ENCODE results near the gene MAFB.

MAFB gene

DNA sequence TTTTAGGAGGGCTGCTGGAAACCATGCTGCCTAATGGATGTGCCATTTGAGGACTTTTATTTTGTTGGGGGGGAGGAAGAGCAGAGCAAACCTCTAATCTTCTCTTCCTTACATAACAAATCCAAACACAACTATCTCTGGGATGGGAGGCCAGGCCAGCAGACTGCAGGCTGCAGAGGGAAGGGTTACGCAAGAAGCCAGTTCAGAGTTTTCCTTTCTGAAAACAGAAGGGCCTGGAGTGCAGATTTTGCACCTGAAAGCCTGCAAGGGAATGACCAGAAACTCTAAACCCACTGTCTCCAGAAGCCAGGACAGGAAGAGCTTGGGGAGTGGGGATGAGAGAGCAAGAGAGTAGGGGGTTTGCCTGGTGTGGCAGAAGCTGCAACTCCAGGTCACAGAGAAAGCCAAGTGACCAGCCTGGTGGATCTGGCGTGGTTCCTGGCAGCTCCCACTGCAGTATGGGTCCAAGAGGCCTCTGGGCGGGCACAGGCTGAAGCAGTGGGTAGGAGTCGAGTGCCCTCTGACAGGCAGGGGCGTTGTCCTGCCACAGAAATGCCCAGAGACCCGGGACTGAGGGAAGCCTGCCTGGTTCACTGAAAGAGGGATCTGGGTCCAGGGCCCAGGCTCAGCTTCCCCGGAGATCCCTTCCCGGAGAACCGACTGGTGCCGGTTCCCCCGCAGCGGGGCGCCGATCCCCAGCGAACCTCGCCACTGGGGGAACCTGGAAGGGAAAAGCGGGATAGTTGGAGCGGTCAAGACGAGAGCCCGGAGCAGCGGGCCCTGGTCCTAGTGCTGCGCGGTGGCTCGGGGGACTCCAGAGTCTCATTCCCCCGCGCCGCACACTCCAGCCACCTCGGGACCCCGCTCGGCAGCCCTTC, 6.7 kb downstream of the MAFB start:
- DNase-seq (ENCODE audit: low spot score) (no peak), FAIRE-seq (no peak)

DNA sequence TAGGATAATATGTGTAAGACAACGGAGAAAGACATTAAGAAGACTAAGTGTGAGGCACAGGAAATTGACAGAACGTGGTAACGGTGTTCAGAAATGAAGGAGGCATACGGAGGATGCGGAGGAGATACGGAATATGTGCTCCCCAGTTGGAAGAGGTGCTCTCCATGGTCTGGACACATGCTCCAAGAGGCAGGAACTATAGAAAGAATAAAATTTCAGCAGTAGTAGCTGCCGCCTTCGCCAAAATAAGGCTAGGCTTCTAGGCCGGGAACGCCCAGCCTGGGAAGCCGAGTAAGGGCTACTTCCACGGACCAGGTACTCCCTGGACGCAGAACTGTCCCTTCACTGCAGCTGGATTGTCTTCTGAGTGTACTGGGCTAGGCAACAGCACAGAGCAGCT, 7.4 kb downstream of the MAFB start:
- DNase-seq (ENCODE audit: low spot score) (no peak), FAIRE-seq (no peak)

DNA sequence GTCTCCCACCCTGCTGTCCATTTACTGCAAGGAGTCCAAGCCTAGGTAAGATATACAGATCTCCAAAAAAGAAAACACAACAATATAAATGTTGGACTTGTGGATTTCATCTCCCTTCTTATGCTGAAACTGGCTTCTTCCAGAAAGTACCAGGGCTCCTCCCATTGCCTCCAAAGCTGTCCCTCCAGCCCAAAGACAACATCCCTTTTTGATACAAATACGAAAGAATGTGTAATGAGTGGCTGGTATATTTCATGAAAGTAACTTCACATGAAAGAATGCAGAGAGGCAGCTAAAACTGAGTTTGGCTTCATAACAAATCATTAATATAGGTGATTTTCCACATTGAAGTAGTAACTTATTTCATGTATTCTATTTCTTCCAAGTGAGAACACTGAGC, 7.9 kb downstream of the MAFB start:
- FAIRE-seq (no peak), DNase-seq (ENCODE audit: low spot score) (peak; percentile 6)

DNA sequence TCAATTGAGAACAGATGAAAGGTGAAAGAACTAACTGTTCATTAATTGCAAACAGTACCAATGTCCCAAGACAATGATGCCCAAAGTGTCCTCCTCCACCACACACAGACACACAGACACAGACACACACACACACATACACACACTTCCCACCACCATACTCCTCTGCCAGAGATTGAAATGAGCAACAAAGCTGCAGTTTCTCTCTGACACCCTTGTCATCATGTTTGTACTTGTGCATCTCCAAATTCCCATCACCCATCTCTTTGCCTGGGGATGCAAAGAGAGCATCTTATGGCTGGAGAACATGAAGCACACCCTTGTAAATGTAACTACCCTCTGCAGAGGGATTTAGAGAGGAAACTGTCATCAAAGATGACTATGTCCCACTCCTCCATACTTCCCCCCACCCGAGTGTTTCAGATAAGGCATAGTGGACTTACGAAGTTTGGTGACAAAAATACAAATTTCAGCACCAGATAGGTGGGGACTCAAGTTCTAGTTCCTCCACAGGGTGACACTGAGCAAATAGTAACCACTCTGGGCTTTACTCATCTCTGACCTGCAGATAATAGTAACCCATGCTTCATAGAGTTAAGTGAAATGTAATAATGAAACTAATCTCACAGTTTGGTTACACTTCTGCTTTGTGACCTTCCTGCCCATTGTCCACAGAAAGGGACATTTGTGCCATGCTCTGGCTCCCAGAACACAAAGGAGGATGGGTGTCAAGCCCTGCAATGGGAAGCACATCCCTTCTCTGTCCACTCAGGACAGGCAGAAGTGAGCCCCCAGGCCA, 8.7 kb downstream of the MAFB start:
- DNase-seq (ENCODE audit: low spot score) (no peak), FAIRE-seq (no peak)

DNA sequence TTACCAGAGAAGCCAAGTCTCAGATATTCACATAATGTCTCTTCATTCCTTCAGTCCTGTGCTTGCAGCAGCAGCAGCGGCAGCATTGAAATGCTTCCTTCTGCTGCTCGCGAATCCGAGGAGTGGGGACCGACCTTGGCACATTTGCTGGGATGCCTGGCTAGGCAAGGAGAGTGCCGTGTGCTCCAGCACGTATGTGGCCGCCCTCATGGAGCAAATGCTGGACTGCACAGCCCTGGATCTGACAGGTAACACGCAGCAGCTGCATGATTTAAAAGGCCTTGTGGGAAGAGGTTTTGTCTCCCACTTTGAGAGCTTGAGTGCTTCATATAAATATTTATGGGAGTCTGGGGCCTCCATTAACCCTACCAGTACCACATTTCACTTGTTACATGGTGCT, 9.9 kb downstream of the MAFB start:
- DNase-seq (ENCODE audit: low spot score), result no peak
- no peak for FAIRE-seq

DNA sequence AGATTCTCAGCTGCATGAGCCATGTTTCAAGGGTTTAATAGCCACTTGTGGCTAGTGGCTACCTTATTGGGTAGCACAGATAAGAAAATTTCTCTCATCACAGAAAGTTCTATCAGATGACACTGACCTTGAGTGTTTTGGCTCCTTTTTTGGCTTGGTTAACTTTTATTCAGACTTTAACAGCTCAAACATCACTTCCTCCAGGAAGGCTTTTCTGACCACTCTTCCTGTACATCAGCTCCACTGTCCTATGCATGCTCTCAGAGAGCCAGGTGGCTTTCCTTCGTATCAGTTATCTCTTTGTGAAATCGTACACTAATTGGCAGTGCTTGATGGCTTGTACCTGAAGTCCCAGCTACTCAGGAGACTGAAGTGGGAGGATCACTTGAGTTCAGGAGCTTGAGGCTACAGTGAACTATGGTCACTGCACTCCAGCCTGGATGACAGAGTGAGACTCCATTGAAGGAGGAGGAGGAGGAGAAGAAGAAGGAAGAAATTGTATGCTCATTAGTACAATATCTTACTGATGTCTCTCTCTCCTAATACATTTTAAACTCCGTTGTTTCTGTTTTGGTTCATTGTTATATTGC, 10.7 kb downstream of the MAFB start:
- FAIRE-seq, result no peak
- no peak for DNase-seq (ENCODE audit: low spot score)

DNA sequence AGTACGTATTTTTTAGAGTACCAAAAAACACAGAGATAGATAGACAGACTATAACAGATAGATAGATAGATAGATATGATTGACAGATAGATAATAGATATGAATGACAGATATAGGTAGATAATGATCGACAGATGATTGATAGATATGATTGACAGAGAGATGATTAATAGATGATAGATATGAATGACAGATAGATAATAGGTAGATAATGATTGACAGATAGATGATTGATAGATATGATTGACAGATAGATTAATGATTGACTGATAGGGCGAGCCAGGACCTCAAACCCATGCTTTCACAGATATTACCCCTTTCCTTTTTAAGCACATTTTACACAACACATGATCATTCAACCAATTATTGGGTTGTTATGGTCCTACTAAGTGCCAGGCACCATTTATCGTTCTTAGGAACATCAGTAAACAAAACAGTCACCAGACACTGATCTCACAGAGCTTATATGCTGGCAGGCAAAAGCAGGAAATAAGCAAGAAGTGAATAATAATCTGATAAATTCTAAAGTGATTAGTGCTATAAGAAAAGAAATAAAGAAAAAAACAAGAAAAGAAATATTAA, 11.6 kb downstream of the MAFB start:
- no peak for DNase-seq (ENCODE audit: low spot score)
- FAIRE-seq, result no peak

DNA sequence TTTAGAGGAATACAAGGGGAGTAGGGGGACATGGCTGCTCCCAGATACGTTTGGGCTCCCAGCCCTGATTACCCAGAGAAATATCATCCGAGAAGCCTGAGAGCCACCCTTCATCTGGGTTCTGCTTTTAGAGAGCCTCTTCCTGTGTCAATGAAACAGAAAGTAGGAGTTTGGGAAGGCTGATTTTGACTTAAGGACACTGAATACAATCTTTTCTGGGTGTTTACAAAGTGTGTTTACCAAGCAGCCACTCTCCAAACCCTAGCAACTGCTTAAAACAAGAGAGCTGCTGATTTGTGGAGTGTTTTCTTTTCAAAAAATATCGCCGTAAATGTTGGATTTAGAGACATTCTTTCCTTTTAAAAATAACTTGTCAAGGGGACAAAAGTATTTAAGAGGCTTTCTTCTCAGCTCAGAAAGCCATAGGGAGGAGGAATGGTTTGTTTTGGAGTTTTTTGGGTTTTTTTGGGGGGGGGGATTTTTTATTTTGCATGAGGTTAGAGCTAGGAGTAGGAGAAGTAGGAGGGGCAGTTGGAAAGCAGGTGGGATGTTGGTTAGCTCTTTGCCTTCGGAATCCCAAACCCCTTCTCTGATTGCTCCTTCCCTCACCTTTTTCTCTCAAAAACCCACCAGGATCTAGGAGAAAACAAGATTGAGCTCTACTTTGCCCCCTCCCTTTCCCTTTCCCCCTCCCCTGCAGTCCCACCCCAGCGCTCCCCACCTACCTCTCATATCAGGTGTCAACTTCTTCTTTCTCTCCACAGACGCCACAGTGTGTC, 12.4 kb downstream of the MAFB start:
- FAIRE-seq, result no peak
- DNase-seq (ENCODE audit: low spot score), result no peak

DNA sequence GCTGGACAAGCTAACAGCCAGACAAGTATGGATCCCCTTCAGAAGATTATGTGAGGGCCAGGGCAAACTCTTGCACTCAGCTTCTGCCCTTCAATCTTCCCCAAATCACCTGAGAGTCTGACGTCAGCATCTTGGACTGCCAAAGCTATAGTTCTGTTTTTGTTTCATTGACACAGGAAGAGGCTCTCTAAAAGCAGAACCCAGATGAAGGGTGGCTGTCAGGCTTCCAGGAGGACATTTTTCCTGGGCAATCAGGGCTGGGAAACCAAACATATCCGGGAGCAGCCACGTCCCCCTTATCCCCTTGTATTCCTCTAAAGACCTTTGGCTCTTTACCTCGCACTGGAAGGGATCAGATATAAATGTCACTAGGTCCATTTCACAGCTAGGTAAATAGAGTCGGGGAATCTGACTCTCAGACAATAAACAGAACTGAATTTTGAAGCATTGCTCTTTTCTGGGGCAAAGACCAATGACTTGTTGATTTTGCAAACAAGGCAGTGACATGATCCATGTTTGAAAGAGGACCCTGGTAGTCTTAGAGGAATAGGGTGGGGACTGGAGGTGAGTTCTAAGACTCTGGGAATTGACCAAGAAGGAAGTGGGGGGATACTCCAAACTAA, 13.3 kb downstream of the MAFB start:
- DNase-seq (ENCODE audit: low spot score) (no peak), FAIRE-seq (no peak)

DNA sequence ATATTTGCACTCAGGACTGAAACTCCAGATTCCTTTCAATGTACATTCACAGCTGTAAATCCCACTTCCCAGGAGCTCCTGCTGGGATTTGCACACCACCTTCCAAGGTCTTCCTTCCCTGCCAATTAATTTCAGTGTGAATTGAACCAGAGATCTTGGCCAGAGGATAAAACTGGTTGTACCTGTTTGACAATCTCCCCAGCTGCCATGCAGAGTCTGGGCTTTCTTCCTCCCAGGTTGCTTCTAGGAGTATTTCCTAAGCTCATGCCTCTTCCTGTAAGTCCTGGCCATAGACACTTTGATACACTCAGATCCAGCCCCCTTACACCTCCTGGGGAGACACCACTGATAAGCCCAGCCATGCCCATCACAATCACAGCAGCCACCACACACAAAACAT, 15.6 kb downstream of the MAFB start:
- FAIRE-seq (no peak), DNase-seq (ENCODE audit: low spot score) (no peak)

DNA sequence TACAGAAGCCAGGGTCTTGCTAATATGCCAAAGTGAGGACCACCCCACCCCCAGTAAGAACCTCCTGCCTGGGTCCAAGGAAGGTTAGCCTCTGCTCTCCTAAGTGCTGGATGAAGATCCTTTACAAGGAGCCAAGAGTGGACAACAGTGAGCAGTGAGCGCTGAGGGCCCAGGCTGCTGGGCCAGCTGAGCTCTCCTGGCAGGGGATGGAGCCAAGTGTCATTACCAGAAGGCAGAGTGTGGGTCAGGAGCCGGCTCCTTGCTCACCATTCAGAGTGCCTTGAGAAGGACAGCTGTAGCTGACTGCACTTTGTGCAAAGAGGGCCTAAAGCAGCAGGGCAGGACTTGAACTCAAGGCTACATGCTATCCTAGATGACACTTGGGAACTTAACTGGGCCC, 16.9 kb downstream of the MAFB start:
- FAIRE-seq, result no peak
- DNase-seq (ENCODE audit: low spot score), result no peak

DNA sequence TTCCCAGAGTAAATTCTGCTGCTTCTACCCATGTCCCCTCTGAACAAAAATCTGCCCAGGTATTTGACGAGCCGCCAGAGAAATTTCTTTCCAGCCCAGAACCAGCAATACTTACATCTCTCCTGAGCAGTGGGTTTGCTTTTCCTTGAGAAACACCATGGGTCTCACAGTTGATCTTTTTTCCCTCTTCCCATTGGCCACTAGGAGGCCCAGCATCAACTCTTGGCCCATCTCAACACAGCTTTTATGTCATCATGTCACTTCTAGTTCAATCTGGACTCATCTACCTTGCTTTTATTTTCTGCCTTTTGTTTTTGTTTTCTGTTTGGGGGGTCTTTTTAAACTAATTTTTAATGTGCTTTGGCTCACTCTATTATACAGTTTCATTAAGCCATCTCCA, 18.8 kb downstream of the MAFB start:
- FAIRE-seq (no peak), DNase-seq (ENCODE audit: low spot score) (no peak)

DNA sequence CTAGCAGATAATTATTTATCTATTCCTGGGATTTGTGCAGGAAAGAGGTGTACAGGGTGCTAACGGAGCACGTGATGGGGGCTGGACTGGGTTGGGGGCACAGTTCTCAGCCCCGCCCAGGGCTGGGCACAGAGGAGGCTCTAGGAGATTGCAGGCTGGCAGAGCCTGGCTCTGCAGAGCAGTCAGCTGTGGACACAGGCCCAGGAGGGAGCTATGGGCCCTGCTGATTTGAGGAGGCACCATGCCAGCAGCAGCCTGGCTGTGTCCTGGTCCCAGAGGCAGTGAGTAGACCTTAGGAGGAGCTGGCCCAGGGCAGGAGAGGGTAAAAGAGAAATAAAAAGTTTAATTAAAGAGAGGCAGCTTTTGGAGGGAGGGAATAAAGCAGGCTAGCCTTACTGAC, 19.3 kb downstream of the MAFB start:
- DNase-seq (ENCODE audit: low spot score) (no peak), FAIRE-seq (no peak)

DNA sequence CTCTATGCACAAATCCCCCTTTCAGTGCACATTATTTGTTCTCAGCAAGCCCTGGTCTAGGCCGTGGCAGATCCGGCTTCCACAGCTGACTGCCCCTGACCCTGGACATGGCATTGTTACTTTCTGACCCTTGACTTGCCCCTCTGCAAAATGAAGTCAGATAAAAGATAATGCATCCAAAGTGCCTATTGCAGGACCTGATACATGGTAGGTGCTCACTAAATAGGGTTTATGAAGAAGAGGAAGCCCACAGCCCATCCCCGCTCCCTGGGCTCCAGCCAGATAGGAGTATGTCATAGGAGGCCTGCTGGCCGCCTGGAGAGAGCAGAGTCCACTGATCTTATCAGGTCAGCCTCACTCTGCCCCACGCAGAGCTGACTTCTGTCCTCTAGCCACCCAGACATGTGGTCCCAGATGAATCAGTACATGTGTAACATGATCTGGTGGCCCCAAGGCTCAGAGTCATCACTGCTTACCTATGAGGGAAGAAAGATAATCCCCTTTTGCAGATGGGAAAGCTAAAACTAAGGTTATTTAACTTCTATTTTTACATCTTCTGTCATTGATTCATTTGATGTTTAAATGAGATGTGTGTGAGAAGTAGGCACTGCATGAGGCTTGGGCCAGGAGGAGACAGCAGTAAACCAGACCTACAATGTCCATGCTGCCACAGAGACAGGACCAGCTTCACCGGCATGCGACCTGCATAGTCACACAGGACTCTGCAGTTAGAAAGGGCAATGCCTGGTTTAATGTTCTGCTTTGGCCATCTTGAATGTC, 20.4 kb downstream of the MAFB start:
- DNase-seq (ENCODE audit: low spot score), result peak; percentile 42
- FAIRE-seq, result no peak

DNA sequence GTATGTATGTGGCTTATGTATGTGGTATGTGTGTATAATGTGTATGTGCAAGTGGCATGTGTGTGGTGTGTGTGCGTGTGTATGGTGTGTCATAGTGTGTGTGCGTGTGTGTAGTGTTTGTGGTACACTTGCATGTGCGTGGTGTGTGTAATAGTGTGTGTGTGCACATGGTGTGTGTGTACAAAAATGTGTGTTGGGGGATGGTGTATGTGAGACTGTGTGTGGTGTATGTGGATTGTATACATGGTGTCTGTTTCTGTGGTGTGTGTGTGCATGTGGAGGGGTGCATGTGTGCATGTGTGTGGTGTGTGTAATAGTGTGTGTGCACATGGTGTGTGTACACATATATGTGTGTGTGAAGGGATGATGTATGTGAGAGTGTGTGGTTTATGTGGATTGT, 21.5 kb downstream of the MAFB start:
- FAIRE-seq (no peak), DNase-seq (ENCODE audit: low spot score) (no peak)

DNA sequence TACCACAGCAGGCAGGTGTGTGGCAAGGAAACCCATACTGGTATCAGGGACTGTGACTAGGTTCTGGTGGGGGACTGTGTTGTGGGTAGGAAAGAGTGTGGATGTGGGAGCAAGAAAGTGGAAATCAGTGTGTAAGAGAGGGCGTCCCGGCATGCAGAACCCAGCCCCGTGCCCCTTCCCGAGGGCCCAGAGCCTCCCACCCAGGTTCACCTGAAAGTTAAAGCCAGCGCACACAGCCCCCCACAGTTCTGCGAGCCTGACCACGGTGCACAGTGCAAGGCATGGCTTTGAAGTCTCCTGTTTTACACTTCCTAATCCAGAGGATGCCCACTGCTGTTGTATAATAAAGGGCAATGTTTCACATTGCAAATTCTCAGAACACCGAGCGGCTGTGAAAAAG, 22.7 kb downstream of the MAFB start:
- FAIRE-seq (no peak), DNase-seq (ENCODE audit: low spot score) (no peak)

DNA sequence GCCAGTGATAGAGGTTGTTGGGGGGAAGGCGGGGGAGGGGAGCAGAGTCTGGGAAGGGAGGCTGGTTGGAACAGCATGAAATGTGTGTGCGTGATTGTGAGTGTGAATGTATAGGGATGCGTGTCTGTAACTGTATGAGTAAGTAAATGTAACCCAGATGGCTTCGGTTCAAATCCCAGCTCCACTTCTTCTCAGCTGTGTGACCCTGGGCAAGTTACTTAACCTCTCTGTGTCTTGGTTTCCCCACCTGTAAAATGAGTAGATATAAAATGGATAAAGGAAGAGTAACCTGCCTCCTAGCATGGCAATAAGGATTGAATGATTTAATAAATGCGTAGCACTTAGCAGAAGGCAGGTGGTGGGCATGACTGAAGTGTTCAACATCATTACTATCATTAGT, 24.1 kb downstream of the MAFB start:
- DNase-seq (ENCODE audit: low spot score), result no peak
- FAIRE-seq, result no peak

DNA sequence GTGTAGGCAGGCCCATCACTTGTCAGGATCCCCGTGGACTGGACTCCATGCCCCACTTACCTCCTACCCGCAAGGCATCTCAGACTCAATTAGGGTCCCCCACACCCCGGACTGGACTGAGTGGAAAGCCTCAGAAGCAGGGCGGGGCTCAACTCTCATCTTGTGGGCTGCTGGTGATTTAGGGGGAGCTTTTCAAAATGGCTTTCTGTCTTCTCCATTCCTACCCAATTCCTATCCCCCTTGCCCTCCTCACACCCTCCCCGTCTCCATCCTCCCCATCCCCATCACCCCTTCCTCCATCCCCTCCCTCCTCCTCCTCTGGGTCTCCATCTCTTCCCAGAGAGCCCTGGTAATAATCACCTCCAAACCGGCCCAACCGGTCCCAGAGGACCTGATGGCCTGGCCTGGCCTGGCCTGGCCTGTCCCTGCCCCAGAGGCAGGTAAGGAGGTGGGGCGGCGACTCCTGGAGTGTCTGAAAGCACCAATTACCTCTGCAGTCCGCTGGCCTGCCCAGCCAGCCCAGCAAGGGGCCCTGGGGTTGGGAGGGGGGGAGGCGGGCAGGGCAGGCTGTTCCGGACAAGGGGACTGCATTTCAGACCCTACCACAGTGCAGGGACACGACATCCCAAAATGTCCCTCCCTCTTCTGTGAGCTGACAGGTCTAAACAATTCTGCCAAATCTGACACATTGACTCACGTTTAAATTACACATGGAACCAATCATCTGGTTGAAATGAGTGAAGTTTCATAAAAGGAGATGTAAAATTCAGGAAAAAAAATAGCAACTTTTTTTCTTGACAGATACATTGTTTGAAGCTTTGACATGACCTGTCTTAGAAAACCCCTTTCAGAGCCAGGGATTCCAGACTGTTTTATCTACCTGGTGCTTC, 24.8 kb downstream of the MAFB start:
- FAIRE-seq, result no peak
- DNase-seq (ENCODE audit: low spot score), result no peak

DNA sequence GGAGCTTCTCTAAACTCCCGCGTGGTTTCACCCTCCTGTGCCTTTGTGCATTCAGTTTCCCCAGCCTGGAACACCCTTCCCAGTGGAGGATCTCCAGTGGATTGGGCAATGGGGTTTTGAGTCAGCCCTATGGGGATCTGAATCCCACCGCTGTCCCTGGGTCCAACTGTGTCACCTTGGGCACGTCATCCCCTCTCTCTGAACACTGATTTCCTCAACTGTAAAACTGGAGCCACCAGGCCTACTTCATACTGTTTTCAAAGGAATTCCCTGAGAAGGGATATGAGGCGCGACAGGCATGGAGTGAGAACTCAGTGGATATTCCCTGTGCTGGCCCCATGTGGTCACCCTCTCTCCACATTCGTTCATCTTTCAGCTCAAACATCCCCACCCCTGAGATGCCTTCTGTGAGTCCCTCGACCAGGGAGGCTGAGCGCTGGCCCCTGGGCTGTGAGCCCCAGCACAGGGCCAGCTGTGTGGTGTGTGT, 25.7 kb downstream of the MAFB start:
- no peak for FAIRE-seq
- no peak for DNase-seq (ENCODE audit: low spot score)

Measured in RCC 7860 (cell line).